Testis (tissue), 2 donors: Measurements from ENCODE around the gene BRD9.

Experiments used
- POLR2A ChIP-seq: fragments of 450-650 bp; IDR thresholded peaks from one replicate; pipeline ENCODE4 v1.6.1; 2017; ENCODE audit warnings: antibody characterized with exemption, mild to moderate bottlenecking, moderate library complexity
- TF ChIP-seq, protein P1 (sequence below), 3 experiments: fragments of 450-650 bp in 2 of 3; fragments of 200-600 bp in 1 of 3; sonication (generic) in 1 of 3; IDR thresholded peaks; one replicate each; pipeline ENCODE4 v1.5.1; 2016 to 2019; ENCODE audit warnings: antibody characterized with exemption in 3 of 3, mild to moderate bottlenecking in 2 of 3, moderate library complexity in 1 of 3

DNA sequence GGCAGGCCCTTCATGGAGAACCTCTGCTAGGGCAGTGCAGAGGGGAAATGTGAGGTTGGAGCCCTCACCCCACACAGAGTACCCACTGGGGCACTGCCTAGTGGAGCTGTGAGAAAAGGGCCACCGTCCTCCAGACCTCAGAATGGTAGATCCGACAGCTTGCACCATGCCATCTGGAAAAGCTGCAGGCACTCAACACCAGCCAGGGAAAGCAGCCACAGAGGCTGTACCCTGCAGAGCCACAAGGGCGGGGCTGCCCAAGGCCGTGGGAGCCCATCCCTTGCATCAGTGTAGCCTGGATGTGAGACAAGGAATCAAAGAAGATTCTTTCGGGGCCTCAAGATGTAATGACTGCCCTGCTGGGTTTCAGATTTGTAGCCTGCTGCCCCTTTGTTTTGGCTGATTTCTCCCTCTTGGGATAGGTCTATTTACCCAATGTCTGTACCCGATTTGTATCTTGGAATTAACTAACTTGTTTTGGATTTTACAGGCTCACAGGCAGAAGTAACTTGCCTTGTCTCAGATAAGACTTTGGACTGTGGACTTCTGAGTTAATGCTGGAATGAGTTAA, 25.2 kb downstream of the BRD9 start:
- TF ChIP-seq, protein P1, sequence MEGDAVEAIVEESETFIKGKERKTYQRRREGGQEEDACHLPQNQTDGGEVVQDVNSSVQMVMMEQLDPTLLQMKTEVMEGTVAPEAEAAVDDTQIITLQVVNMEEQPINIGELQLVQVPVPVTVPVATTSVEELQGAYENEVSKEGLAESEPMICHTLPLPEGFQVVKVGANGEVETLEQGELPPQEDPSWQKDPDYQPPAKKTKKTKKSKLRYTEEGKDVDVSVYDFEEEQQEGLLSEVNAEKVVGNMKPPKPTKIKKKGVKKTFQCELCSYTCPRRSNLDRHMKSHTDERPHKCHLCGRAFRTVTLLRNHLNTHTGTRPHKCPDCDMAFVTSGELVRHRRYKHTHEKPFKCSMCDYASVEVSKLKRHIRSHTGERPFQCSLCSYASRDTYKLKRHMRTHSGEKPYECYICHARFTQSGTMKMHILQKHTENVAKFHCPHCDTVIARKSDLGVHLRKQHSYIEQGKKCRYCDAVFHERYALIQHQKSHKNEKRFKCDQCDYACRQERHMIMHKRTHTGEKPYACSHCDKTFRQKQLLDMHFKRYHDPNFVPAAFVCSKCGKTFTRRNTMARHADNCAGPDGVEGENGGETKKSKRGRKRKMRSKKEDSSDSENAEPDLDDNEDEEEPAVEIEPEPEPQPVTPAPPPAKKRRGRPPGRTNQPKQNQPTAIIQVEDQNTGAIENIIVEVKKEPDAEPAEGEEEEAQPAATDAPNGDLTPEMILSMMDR (IDR thresholded peaks at IDR 0.05): no peak
- no peak for TF ChIP-seq POLR2A
